AG04449 (cell line): ENCODE results near the gene RNASE13.

Experiments
- CTCF ChIA-PET: fragments of 350-600 bp; formaldehyde crosslinking; extraction: SDS; loops from one replicate; lab custom pipeline; 2021; ENCODE audit warnings: antibody characterized with exemption; lab: Yijun Ruan, JAX
- POLR2A ChIA-PET: fragments of 400-600, 350-600 bp; formaldehyde crosslinking; extraction: SDS; loops from one replicate; lab custom pipeline; 2020; ENCODE audit warnings: antibody characterized with exemption, inconsistent platforms; lab: Yijun Ruan, JAX
- DNase-seq: peaks from one replicate; pipeline ENCODE4 v3.0.0-alpha.2; 2010; ENCODE audit warnings: low read depth, low spot score
- H3K4me3 ChIP-seq: 2 replicates; pipeline ENCODE4 v1.5.1; 2011; ENCODE audit warnings: low read depth, mild to moderate bottlenecking, control low read depth, low read length
- CTCF ChIP-seq: IDR thresholded peaks from one replicate; pipeline ENCODE4 v1.5.1; 2011; ENCODE audit warnings: mild to moderate bottlenecking, moderate library complexity, low read length, control low read depth, inconsistent platforms; ENCODE audit not compliant: insufficient read depth; ENCODE audit errors: missing control alignments

RNASE13 gene

GRCh38 chr14:21019366-21019765 is 15.2 kb downstream of the RNASE13 start:
- POLR2A ChIA-PET, result interaction anchor here (0.9 kb wide), 1 partner anchor 12 kb away, joined by 3 read pairs; no protein-coding TSS in a partner anchor
- CTCF ChIA-PET, result interaction anchor here (1.4 to 17.1 kb wide), 9 partner anchors 8 to 87 kb away, joined by 7 to 684 read pairs (median 172); partner anchors contain the start of genes RNASE13, RNASE7, SLC39A2 and TMEM253
- no peak overlapping the region for H3K4me3 ChIP-seq
- DNase-seq, result no peak
- TF ChIP-seq CTCF, result no peak

- ChIA-PET CTCF (interaction anchor here (0.6 to 17.1 kb wide), 10 partner anchors 7 to 87 kb away, joined by 3 to 684 read pairs (median 164); partner anchors contain the start of genes ARHGEF40, RNASE13, RNASE7 and SLC39A2), POLR2A (no interaction called here)
- DNase-seq, result no peak
- TF ChIP-seq CTCF, result no peak
- H3K4me3 ChIP-seq, result no peak overlapping the region
These were observed 15.8 kb downstream of the RNASE13 start for GRCh38 chr14:21018781-21019180.

- ChIA-PET POLR2A (interaction anchor here (0.6 kb wide), 1 partner anchor 9 kb away, joined by 3 read pairs; no protein-coding TSS in a partner anchor), CTCF (interaction anchor here (0.6 to 17.1 kb wide), 10 partner anchors 10 to 88 kb away, joined by 3 to 684 read pairs (median 164); partner anchors contain the start of genes ARHGEF40, RNASE13, RNASE7 and SLC39A2)
- no peak for TF ChIP-seq CTCF
These were observed 16.3 kb downstream of the RNASE13 start for GRCh38 chr14:21018286-21018685.

GRCh38 chr14:21017528-21018245 is 16.9 kb downstream of the RNASE13 start:
- H3K4me3 ChIP-seq, result no peak overlapping the region
- ChIA-PET CTCF (interaction anchor here (1.2 to 17.1 kb wide), 8 partner anchors 14 to 88 kb away, joined by 4 to 684 read pairs (median 230); partner anchors contain the start of genes RNASE13, RNASE7, SLC39A2 and TMEM253), POLR2A (interaction anchor here (0.6 to 0.7 kb wide), 2 partner anchors 10 to 54 kb away, joined by 3 read pairs; no protein-coding TSS in a partner anchor)

More at GRCh38 chr14:21018286-21018685, 16.3 kb downstream of the RNASE13 start:
- H3K4me3 ChIP-seq, result no peak overlapping the region
- no peak for DNase-seq

GRCh38 chr14:21016413-21017190 is 18.0 kb downstream of the RNASE13 start:
- TF ChIP-seq CTCF, result no peak
- CTCF ChIA-PET, result interaction anchor here (0.7 to 17.1 kb wide), 13 partner anchors 15 to 121 kb away, joined by 3 to 684 read pairs (median 137); partner anchors contain the start of genes ARHGEF40, RNASE13, RNASE7 and RNASE8
- DNase-seq, result no peak
- H3K4me3 ChIP-seq, result no peak overlapping the region
- POLR2A ChIA-PET, result interaction anchor here (0.7 kb wide), 1 partner anchor 55 kb away, joined by 3 read pairs; no protein-coding TSS in a partner anchor

More at GRCh38 chr14:21017528-21018245, 16.9 kb downstream of the RNASE13 start:
- DNase-seq, result no peak
- TF ChIP-seq CTCF, result no peak
